Camera-type eye (tissue), 1 donor: ENCODE data around the gene TAF11L5. TPM values are rescaled to one million over a fixed set of nuclear protein-coding genes. Genes with fewer than 3 reads are reported as not detected.

ENCODE experiments used
- total RNA-seq: library from RNA; depleted of rRNA; stranded (reverse); fragments of >200 nt; gene quantifications from one replicate; pipeline ENCODE4 v1.2.3, GENCODE V29; 2014

Gene TAF11L5
- total RNA-seq = not detected

DNA sequence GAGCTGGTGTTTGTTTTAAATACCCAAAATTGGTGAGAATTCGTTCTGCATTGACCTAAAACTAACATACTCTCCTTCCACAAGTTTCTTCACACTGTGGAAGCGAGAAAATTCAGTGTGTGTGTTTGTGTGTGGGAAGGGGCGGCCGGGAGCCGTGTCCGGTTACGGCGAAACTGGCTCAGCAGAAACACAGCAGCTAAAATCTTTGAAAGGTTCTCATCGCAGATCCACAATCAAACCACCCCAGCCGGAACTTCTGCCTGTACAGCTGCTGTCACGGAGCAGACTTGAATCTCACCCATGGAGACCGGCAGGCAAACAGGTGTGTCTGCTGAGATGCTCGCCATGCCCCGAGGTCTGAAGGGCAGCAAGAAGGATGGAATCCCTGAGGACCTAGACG lies at the start of gene TAF11L5:
Gene TAF11L5, plus strand, starts transcription at position 301 of the 400 bp plus-strand sequence.

DNA sequence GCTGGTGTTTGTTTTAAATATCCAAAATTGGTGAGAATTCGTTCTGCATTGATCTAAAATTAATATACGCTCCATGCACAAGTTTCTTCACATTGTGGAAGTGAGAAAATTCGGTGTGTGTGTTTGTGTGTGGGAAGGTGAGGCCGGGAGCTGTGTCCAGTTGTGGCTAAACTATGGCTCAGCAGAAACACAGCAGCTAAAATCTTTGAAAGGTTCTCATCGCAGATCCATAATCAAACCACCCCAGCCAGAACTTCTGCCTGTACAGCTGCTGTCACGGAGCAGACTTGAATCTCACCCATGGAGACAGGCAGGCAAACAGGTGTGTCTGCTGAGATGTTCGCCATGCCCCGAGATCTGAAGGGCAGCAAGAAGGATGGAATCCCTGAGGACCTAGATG lies 27.1 kb upstream of the TAF11L5 start, which contains the start of gene TAF11L2:
Gene TAF11L2, plus strand, starts transcription at position 301 of the 400 bp plus-strand sequence.

DNA sequence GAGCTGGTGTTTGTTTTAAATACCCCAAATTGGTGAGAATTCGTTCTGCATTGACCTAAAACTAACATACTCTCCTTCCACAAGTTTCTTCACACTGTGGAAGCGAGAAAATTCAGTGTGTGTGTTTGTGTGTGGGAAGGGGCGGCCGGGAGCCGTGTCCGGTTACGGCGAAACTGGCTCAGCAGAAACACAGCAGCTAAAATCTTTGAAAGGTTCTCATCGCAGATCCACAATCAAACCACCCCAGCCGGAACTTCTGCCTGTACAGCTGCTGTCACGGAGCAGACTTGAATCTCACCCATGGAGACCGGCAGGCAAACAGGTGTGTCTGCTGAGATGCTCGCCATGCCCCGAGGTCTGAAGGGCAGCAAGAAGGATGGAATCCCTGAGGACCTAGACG lies 7.0 kb upstream of the TAF11L5 start, which contains the start of gene TAF11L3:
Gene TAF11L3, plus strand, starts transcription at position 301 of the 400 bp plus-strand sequence.

DNA sequence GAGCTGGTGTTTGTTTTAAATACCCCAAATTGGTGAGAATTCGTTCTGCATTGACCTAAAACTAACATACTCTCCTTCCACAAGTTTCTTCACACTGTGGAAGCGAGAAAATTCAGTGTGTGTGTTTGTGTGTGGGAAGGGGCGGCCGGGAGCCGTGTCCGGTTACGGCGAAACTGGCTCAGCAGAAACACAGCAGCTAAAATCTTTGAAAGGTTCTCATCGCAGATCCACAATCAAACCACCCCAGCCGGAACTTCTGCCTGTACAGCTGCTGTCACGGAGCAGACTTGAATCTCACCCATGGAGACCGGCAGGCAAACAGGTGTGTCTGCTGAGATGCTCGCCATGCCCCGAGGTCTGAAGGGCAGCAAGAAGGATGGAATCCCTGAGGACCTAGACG lies 3.5 kb upstream of the TAF11L5 start, which contains the start of gene TAF11L4:
Gene TAF11L4, plus strand, starts transcription at position 301 of the 400 bp plus-strand sequence.

DNA sequence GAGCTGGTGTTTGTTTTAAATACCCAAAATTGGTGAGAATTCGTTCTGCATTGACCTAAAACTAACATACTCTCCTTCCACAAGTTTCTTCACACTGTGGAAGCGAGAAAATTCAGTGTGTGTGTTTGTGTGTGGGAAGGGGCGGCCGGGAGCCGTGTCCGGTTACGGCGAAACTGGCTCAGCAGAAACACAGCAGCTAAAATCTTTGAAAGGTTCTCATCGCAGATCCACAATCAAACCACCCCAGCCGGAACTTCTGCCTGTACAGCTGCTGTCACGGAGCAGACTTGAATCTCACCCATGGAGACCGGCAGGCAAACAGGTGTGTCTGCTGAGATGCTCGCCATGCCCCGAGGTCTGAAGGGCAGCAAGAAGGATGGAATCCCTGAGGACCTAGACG lies 3.3 kb downstream of the TAF11L5 start, which contains the start of gene TAF11L6:
Gene TAF11L6, plus strand, starts transcription at position 301 of the 400 bp plus-strand sequence.

Other genes with a start within 250 kb of the TAF11L5 start
- not detected for gene TAF11L2, start 27.0 kb upstream of the TAF11L5 start, total RNA-seq
- not detected for gene TAF11L3, start 6.9 kb upstream of the TAF11L5 start, total RNA-seq
- not detected for gene TAF11L4, start 3.4 kb upstream of the TAF11L5 start, total RNA-seq
- not detected for gene TAF11L6, start 3.4 kb downstream of the TAF11L5 start, total RNA-seq
- gene TAF11L7, start 60.5 kb downstream of the TAF11L5 start, total RNA-seq = not detected
- gene TAF11L8, start 65.7 kb downstream of the TAF11L5 start, total RNA-seq = not detected
- gene TAF11L9, start 69.2 kb downstream of the TAF11L5 start, total RNA-seq = not detected
- not detected for gene TAF11L10, start 72.6 kb downstream of the TAF11L5 start, total RNA-seq
- not detected for gene TAF11L11, start 78.9 kb downstream of the TAF11L5 start, total RNA-seq
- gene TAF11L12, start 85.2 kb downstream of the TAF11L5 start, total RNA-seq = not detected
- not detected for gene TAF11L13, start 106.9 kb downstream of the TAF11L5 start, total RNA-seq
- gene TAF11L14, start 109.2 kb downstream of the TAF11L5 start, total RNA-seq = not detected